Measurements from ENCODE around the gene ZSCAN26. TPM values are rescaled to one million over a fixed set of nuclear protein-coding genes. Genes with fewer than 3 reads are reported as not detected.

Gene ZSCAN26
- total and polyA plus RNA-seq, 8 donors: 7.0 to 46.9 (median 12.9) TPM

DNA sequence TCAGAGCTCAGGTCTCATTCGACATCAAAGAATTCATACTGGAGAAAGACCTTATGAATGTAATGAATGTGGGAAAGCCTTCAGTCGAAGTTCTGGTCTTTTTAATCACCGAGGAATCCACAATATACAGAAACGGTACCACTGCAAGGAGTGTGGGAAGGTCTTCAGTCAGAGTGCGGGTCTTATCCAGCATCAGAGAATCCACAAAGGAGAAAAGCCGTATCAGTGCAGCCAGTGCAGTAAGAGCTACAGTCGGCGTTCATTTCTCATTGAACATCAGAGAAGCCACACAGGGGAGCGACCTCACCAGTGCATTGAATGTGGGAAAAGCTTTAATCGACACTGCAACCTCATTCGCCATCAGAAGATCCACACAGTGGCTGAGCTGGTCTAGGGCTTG lies 34.2 kb upstream of the ZSCAN26 start:
- no peak for DNase-seq
- intact Hi-C loops (cut with DNase I; ENCODE audit: low total_unique reads): no loop called here
- TF ChIP-seq POLR2A (IDR thresholded peaks at IDR 0.05) (no peak), EP300 (IDR thresholded peaks at IDR 0.05) (no peak), POLR2AphosphoS5 (IDR thresholded peaks at IDR 0.05) (no peak)
- TF ChIP-seq, protein P1, sequence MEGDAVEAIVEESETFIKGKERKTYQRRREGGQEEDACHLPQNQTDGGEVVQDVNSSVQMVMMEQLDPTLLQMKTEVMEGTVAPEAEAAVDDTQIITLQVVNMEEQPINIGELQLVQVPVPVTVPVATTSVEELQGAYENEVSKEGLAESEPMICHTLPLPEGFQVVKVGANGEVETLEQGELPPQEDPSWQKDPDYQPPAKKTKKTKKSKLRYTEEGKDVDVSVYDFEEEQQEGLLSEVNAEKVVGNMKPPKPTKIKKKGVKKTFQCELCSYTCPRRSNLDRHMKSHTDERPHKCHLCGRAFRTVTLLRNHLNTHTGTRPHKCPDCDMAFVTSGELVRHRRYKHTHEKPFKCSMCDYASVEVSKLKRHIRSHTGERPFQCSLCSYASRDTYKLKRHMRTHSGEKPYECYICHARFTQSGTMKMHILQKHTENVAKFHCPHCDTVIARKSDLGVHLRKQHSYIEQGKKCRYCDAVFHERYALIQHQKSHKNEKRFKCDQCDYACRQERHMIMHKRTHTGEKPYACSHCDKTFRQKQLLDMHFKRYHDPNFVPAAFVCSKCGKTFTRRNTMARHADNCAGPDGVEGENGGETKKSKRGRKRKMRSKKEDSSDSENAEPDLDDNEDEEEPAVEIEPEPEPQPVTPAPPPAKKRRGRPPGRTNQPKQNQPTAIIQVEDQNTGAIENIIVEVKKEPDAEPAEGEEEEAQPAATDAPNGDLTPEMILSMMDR (IDR thresholded peaks at IDR 0.05): no peak
- H3K27ac ChIP-seq: no peak overlapping the region
- no peaks in the 10 kb centered on the region for H3K27me3 ChIP-seq
- 95 to 99% (median 97%) methylated on average over 11 of the region's 11 CpGs for WGBS, 5 donors
- H3K36me3 ChIP-seq: peaks cover 32 to 73% (median 70%) of the 10 kb centered on the region in 4 donors
- no peaks in the 10 kb centered on the region for H3K4me1 ChIP-seq
- H3K9me3 ChIP-seq: no peaks in the 10 kb centered on the region
- no peak overlapping the region for H3K4me3 ChIP-seq

DNA sequence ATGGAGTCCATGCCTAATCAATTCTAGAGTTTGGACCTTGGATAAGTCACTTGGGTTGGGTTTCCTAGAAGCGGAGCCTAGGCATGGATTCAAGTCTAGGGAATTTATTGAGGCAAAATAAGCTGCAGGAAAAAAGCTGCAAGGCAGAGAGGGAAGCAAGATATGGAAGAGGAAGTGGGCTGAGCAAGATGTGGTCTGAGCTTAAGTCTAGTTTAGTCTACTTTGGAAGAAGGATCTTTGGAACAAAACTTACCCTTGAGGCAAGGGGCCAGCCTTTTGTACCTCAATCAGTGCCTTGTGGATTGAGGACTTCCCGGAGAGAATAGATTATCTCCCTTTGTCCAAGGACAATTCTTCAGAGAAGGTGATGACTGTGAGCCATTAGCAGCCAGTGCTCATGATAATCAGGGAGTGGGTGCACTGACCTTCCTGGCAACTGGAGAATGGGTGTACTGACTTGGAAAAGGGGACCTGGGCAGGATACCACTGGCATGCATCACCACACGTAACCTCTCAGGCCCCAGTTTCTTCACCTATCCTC lies 31.0 kb upstream of the ZSCAN26 start:
- WGBS, 5 donors: 87 to 100% (median 96%) methylated on average over 3 of the region's 3 CpGs
- H3K4me1 ChIP-seq: no peaks in the 10 kb centered on the region
- H3K27me3 ChIP-seq: no peaks in the 10 kb centered on the region
- intact Hi-C loops (cut with DNase I; ENCODE audit: low total_unique reads): no loop called here
- H3K9me3 ChIP-seq: no peaks in the 10 kb centered on the region
- no peak for DNase-seq
- TF ChIP-seq POLR2A (IDR thresholded peaks at IDR 0.05): no peak
- no peak overlapping the region for H3K27ac ChIP-seq
- H3K4me3 ChIP-seq: no peak overlapping the region
- H3K36me3 ChIP-seq: peaks cover 14 to 51% (median 44%) of the 10 kb centered on the region in 4 donors

DNA sequence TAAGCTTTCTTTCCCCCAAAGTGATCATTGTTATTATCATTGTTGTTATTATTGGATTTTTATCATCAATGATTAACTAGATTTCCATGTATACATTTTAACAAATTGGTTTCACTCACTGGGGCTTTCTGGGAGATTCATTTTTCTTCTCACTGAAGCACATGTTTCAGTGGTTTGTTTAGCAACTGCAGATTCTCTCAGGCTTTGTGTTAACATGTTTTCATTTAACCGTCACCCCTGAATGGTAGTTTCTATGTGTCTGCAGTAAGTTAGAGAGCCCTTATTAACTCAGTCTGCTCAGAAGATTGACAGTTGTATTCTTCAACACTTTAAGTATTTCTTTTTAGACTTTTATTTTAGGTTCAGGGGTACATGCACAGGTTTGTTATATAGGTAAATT lies 27.3 kb upstream of the ZSCAN26 start:
- peaks cover under 1 to 29% (median 24%) of the 10 kb centered on the region in 4 donors for H3K36me3 ChIP-seq
- no peak overlapping the region for H3K27ac ChIP-seq
- TF ChIP-seq POLR2AphosphoS5 (IDR thresholded peaks at IDR 0.05) (no peak), EP300 (IDR thresholded peaks at IDR 0.05) (no peak), POLR2A (IDR thresholded peaks at IDR 0.05) (no peak)
- TF ChIP-seq, protein P1 (IDR thresholded peaks at IDR 0.05): no peak
- 81 to 90% (median 89%) methylated on average over 1 of the region's 1 CpG for WGBS, 5 donors
- DNase-seq: no peak
- H3K4me1 ChIP-seq: no peaks in the 10 kb centered on the region
- H3K9me3 ChIP-seq: no peaks in the 10 kb centered on the region
- no peak overlapping the region for H3K4me3 ChIP-seq
- intact Hi-C loops (cut with DNase I; ENCODE audit: low total_unique reads): no loop called here
- no peaks in the 10 kb centered on the region for H3K27me3 ChIP-seq

DNA sequence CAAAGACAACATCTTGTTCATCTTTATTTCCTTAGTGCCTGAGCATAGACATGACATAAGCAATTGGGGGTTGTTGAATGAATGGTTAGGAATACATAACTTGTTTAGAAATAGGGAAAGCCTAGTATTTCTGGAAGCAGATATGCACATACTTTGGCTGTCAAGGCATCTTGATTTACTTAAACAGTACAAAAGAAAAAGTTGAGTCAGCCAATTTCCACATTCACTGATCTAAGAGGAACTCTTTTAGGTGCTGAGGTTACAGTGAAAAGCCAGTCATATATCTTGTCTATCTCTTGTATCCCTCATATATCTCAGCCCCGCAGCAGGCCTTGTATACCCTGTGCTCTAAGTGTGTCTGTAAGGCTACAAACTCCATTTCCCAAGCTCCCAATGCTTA lies 26.5 kb upstream of the ZSCAN26 start:
- H3K4me1 ChIP-seq: no peaks in the 10 kb centered on the region
- no peak overlapping the region for H3K4me3 ChIP-seq
- TF ChIP-seq POLR2A (IDR thresholded peaks at IDR 0.05): no peak
- TF ChIP-seq EP300 (IDR thresholded peaks at IDR 0.05): no peak
- TF ChIP-seq, protein P1 (IDR thresholded peaks at IDR 0.05): no peak
- no peak for TF ChIP-seq POLR2AphosphoS5 (IDR thresholded peaks at IDR 0.05)
- H3K27ac ChIP-seq: no peak overlapping the region
- intact Hi-C loops (cut with DNase I; ENCODE audit: low total_unique reads): no loop called here
- H3K9me3 ChIP-seq: no peaks in the 10 kb centered on the region
- no peak for DNase-seq
- no peaks in the 10 kb centered on the region for H3K27me3 ChIP-seq
- 84 to 96% (median 91%) methylated on average over 1 of the region's 1 CpG for WGBS, 5 donors
- H3K36me3 ChIP-seq: peaks cover 9 to 36% (median 31%) of the 10 kb centered on the region in 4 donors

DNA sequence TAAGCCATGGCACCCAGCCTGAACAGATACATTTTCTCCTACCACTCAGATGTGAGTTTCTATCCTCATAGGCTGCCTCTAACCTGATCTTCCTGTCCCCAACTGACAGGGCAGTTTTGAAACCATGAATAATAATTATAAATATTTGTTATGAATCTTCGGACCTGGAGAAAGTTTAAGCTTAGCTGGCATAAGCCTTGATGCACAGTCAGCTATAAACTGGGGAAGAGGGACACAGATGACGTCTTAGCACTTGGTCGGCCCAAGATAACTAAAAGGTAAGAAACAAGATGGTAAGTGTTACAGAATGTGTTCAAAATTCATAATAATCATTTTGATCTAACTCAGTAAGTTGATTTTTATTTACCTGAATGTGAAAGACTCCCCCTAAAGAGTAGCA lies 23.0 kb upstream of the ZSCAN26 start:
- peaks cover 29 to 60% (median 56%) of the 10 kb centered on the region in 4 donors for H3K36me3 ChIP-seq
- 93 to 100% (median 95%) methylated on average over 3 of the region's 3 CpGs for WGBS, 5 donors

More for the DNA sequence above, 23.0 kb upstream of the ZSCAN26 start:
- no peaks in the 10 kb centered on the region for H3K4me1 ChIP-seq
- no peak for DNase-seq
- H3K27me3 ChIP-seq: no peaks in the 10 kb centered on the region
- H3K4me3 ChIP-seq: no peak overlapping the region
- intact Hi-C loops (cut with DNase I; ENCODE audit: low total_unique reads): no loop called here
- no peak overlapping the region for H3K27ac ChIP-seq
- no peaks in the 10 kb centered on the region for H3K9me3 ChIP-seq
- no peak for TF ChIP-seq POLR2AphosphoS5 (IDR thresholded peaks at IDR 0.05)
- no peak for TF ChIP-seq EP300 (IDR thresholded peaks at IDR 0.05)
- TF ChIP-seq POLR2A (IDR thresholded peaks at IDR 0.05): no peak
- TF ChIP-seq, protein P1 (IDR thresholded peaks at IDR 0.05): no peak

Measured in stomach (tissue), 9 donors.